ENCODE measurements around the gene ERBB4. TPM values are rescaled to one million over a fixed set of nuclear protein-coding genes. Genes with fewer than 3 reads are reported as not detected.
A peak's percentile ranks its signal among the peaks of the same experiment; 100 is the strongest.

The ERBB4 gene
- total RNA-seq, 1 donor from 2014 or later, result 2.8 TPM

- Mint-ChIP-seq H3K4me1 (ENCODE audit: unreplicated experiment) (peaks cover 2% of the 10 kb centered on the region), H3K27ac (ENCODE audit: unreplicated experiment) (no peak overlapping the region), H3K27me3 (ENCODE audit: unreplicated experiment) (no peaks in the 10 kb centered on the region), H3K36me3 (ENCODE audit: unreplicated experiment) (no peaks in the 10 kb centered on the region), H3K4me3 (ENCODE audit: unreplicated experiment) (no peak overlapping the region), H3K9me3 (ENCODE audit: unreplicated experiment) (no peaks in the 10 kb centered on the region)
- TF ChIP-seq CTCF (IDR thresholded peaks at IDR 0.05), result no peak
- DNase-seq (ENCODE audit: extremely low spot score, unreplicated experiment), result no peak
Measured at GRCh38 chr2:211877061-211877460, 661.5 kb downstream of the ERBB4 start.

- Mint-ChIP-seq H3K36me3 (ENCODE audit: unreplicated experiment) (no peaks in the 10 kb centered on the region), H3K27me3 (ENCODE audit: unreplicated experiment) (no peaks in the 10 kb centered on the region), H3K4me3 (ENCODE audit: unreplicated experiment) (no peak overlapping the region), H3K4me1 (ENCODE audit: unreplicated experiment) (peaks cover 2% of the 10 kb centered on the region), H3K27ac (ENCODE audit: unreplicated experiment) (no peak overlapping the region), H3K9me3 (ENCODE audit: unreplicated experiment) (no peaks in the 10 kb centered on the region)
- TF ChIP-seq CTCF (IDR thresholded peaks at IDR 0.05), result no peak
- no peak for DNase-seq (ENCODE audit: extremely low spot score, unreplicated experiment)
Measured at GRCh38 chr2:211875488-211875887, 663.1 kb downstream of the ERBB4 start.

GRCh38 chr2:211868996-211869533 is 669.5 kb downstream of the ERBB4 start:
- Mint-ChIP-seq H3K27me3 (ENCODE audit: unreplicated experiment) (no peaks in the 10 kb centered on the region), H3K9me3 (ENCODE audit: unreplicated experiment) (no peaks in the 10 kb centered on the region), H3K4me3 (ENCODE audit: unreplicated experiment) (no peak overlapping the region), H3K27ac (ENCODE audit: unreplicated experiment) (peak overlapping the region; percentile 6), H3K4me1 (ENCODE audit: unreplicated experiment) (peaks cover 25% of the 10 kb centered on the region), H3K36me3 (ENCODE audit: unreplicated experiment) (no peaks in the 10 kb centered on the region)
- no peak for TF ChIP-seq CTCF (IDR thresholded peaks at IDR 0.05)
- no peak for DNase-seq (ENCODE audit: extremely low spot score, unreplicated experiment)

GRCh38 chr2:211867845-211868451 is 670.7 kb downstream of the ERBB4 start:
- H3K27me3 Mint-ChIP-seq (ENCODE audit: unreplicated experiment), result no peaks in the 10 kb centered on the region
- TF ChIP-seq CTCF (IDR thresholded peaks at IDR 0.05), result no peak
- H3K4me1 Mint-ChIP-seq (ENCODE audit: unreplicated experiment), result peaks cover 25% of the 10 kb centered on the region
- H3K4me3 Mint-ChIP-seq (ENCODE audit: unreplicated experiment), result no peak overlapping the region
- H3K27ac Mint-ChIP-seq (ENCODE audit: unreplicated experiment), result peak overlapping the region; percentile 84
- H3K36me3 Mint-ChIP-seq (ENCODE audit: unreplicated experiment), result no peaks in the 10 kb centered on the region
- no peaks in the 10 kb centered on the region for H3K9me3 Mint-ChIP-seq (ENCODE audit: unreplicated experiment)
- no peak for DNase-seq (ENCODE audit: extremely low spot score, unreplicated experiment)

GRCh38 chr2:211864328-211864727 is 674.3 kb downstream of the ERBB4 start:
- H3K9me3 Mint-ChIP-seq (ENCODE audit: unreplicated experiment), result no peaks in the 10 kb centered on the region
- no peak overlapping the region for H3K27ac Mint-ChIP-seq (ENCODE audit: unreplicated experiment)
- no peaks in the 10 kb centered on the region for H3K36me3 Mint-ChIP-seq (ENCODE audit: unreplicated experiment)

More at GRCh38 chr2:211864328-211864727, 674.3 kb downstream of the ERBB4 start:
- TF ChIP-seq CTCF (IDR thresholded peaks at IDR 0.05), result no peak
- Mint-ChIP-seq H3K27me3 (ENCODE audit: unreplicated experiment) (no peaks in the 10 kb centered on the region), H3K4me1 (ENCODE audit: unreplicated experiment) (peaks cover 25% of the 10 kb centered on the region), H3K4me3 (ENCODE audit: unreplicated experiment) (no peak overlapping the region)
- DNase-seq (ENCODE audit: extremely low spot score, unreplicated experiment), result no peak
